Hematopoietic multipotent progenitor cell treated with erythropoietin and hydrocortisone succinate and interleukin-3 and kit ligand, for 8 days (in vitro differentiated cells): Measurements from ENCODE around the gene SNRNP70.

Source experiments
- DNase-seq: peaks from one replicate; pipeline ENCODE4 v3.0.0-alpha.2; 2015

SNRNP70 gene

DNA sequence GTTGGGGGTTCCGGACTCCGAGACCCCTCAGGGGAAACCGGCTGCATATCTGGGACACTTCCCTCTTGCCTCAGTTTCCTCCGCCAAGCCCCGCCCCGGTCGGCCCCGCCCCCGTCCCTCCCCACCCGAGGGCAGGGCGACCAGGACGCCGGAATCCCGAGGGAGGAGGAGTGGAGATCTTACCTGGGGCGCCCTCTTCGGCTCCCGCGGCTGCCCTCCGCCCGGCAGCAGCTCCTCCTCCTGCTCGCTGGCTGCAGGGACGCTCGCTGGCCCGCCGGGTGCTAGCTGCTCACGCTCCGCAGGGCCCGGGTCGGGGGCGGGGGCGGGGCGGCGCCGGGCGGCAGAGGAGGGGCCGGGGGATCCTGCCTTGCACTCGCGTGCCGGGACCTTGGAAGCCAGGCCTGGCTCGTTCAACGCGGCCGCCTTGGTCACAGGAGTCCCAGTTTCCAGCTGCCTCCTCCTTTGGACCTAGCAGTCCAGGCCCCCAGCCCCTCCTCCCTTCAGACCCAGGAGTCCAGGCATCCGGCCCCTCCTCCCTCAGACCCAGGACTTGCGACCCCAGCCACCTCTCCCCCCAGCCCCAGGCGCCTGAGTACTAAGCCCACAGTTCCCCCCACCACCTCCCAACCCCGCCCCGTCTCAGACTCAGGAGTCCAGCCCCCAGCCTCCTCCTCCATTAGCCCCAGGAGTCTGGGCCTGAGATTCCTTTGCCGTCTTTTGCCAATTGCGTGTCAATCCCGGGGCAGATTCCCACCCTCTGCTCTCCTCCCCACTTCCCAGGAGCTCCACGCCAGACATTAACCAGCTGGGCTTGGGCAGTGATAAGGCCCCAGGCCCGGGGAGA lies 20.3 kb upstream of the SNRNP70 start, which contains the start of gene NTF4:
NTF4 (minus strand) TSS at position 51 of the 844 bp plus-strand sequence. CDS start 2,821 bp downstream, outside the sequence.
- no peak for DNase-seq

DNA sequence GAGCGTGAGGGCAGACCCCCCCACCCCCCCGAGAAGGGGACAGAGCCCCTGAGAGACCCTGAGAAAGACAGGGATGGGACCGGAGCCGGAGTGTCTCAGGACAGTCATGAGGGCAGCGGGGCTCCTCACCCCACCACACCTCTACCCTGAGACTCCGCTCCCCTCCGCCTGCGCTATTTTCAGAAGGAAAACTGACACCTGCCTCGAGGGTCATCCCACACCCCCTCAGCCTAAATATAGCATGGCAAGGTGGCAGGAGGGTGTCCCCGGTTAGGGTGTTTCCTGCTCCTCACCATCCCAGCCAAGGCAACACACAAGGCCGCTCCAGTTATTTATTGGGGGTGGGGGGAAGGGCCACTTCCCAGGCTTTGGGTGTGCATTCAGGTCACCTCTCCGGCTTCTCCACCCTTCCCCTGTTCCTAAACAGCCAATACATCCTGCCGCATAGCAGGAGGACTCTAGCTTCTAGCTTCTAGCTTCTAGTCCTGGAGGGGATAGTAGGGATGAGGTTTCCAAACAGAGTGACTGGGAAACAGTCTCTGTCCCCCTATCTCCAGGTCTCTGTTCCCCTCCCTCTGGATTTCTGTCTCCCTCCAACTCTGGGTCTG lies 19.2 kb upstream of the SNRNP70 start:
- no peak for DNase-seq

DNA sequence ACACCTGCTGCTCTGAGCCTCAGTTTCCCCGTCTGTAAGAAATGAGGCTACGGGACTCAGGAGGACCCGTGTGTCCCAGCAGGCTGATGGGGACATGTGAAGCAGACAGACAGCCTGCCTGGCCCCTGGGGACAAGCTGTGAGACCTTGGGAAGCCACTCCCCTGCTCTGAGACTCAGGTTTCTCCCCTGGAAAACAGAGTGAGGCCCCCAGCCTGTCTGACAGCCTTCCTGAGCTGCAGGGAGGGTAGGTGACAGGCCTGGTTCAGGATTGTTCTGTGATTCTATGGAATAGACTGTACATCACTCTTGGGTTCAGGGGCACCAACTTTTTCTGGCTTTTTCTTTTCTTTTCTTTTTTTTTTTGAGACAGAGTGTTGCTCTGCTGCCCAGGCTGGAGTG lies 17.7 kb upstream of the SNRNP70 start:
- DNase-seq, result no peak

DNA sequence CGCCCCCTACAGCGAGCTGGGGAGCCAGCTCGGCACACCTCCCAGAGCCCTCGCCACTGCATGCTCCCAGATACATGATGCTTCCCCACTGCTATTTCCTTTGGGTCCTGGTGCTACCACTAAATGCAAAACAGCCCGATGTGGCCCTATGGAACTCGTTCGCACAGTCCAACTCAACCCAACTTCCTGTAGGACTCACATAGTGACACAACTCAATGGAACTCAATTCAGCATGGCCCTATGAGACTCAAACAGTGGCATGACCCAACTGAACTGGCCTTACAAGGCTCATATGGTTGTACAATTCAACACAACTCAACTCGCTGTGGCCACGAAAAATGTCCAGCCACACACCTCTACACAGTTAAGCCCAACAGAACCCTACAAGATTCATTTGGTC lies 16.2 kb upstream of the SNRNP70 start:
- no peak for DNase-seq

DNA sequence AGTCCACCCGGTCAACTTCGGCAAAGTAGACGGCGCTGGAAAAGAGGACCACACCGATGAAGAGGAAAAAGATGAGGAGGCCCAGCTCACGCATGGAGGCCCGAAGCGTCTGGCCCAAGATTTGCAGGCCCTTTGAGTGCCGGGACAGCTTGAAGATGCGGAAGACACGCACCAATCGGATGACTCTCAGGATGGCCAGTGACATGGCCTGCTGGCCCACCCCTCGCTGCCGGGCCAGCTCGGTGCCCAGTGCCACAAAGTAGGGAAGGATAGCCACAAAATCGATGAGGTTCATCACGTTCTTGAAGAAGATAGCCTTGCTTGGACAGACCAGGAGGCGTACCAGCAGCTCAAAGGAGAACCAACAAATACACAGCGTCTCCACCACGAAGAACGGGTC lies 14.8 kb upstream of the SNRNP70 start:
- DNase-seq, result no peak

DNA sequence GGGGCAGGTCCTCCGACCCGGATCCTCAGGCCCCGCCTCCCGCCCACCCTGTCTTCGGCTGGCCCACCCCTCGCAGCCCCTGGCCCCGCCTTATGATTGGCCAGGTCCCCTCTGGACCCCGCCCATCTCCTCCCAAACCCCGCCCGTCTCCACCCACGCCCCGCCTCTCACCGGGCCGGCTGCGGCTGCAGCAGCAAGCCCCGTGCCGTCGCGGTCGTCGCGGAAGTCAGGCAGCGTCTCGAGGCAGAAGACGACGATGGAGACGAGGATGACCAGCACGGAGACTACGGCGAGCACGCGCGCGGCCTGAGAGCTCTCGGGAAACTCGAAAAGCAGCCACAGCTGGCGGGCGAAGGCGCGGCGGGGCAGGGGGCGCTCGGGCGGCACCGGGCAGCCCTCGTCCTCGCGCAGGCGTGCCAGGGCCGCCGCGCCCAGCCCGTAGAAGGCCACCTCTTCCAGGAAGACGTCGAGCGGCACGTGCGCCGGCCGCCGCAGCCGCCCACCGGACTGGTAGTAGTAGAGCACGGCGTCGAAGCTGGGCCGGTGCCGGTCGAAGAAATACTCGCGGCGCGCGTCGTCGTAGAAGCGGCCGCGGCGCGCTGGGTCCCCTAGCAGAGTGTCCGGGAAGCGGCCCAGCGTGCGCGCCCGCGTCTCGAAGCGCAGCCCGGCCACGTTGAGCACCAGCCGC lies 13.2 kb upstream of the SNRNP70 start:
- DNase-seq, result no peak

DNA sequence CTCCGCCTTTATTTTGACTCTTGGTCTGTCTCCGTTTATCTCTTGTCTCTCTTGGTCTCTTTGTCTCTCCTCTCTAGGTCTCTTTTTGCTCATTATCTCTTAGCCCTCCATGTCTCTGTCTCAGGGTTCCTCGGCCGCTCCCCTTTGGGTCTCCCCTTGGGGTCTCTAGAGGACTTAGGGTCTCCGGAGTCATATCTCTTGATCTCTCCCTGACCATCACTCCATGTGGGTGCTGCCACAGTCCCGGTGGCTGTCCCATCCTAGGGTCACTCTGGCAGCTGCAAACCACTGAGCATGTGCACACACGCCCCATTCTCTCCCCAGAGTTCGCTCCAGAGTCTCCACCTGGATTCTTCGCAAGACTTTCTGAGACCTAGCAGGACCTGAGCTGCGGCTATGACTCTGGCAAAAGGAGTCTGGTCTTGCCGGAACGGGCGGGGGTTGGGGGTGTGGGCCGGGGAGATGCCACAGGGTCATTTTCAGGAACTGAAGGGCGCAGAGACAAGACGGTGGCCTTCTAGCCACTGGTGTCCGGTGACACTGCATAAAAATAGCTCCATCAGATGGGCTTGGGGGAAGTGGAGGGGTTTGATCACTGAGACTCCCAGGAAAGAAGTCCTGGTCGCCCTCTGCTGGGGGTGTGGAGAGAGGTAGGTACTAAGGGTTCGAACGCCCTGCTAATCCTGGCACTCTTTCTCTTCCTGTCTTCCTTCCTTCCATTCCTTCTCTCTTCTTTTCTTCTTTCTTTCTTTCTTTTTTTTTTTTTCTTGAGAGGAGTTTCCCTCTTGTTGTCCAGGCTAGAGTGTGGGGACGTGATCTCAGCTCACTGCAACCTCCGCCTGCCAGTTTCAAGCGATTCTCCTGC lies 11.5 kb upstream of the SNRNP70 start:
- peak; percentile 35 for DNase-seq

DNA sequence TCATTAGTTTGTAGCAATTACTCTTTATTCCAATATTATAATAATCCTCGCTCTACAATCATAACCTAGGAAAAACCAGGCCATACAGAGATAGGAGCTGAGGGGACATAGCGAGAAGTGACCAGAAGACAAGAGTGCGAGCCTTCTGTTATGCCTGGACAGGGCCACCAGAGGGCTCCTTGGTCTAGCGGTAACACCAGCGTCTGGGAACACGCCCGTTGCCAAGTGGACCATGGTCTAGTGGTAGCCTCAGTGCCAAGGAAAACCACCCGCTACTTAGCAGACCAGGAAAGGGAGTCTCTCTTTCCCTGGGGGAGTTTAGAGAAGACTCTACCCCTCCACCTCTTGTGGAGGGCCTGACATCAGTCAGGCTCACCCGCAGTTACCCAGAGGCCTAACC lies 10.4 kb upstream of the SNRNP70 start:
- peak; percentile 42 for DNase-seq

DNA sequence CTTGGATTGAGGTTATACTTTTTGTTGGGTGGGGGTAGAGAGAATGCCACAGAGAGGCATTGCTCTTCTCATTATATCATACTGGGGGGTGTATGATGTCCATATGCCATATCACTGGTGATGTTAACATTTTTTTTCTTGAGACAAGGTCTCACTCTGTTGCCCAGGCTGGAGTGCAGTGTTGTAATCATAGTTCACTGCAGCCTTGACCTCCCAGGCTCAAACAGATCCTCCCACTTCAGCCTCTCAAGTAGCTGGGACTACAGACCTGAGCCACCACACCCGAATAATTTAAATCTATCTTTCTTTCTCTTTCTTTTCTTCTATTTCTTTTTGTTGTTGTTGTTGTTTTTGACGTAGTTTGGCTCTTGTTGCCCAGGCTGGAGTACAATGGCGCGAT lies 4.9 kb upstream of the SNRNP70 start:
- DNase-seq, result no peak

DNA sequence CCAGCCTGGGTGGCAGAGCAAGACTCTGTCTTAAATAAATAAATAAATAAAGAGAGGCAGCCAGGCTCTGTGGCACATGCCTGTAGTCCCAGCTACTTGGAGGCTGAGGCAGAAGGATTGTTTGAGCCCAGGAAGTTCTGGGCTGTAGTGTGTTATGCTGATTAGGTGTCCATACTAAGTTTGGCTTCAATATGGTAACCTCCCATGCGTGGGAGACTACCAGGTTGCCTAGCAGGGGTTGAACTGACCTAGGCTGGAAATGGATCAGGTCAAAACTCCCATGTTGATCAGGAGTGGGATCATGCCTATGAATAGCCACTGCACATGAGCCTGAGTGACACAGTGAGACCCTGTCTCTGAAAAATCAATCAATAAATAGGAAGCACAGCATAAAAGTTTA lies 4.0 kb upstream of the SNRNP70 start:
- DNase-seq, result no peak

DNA sequence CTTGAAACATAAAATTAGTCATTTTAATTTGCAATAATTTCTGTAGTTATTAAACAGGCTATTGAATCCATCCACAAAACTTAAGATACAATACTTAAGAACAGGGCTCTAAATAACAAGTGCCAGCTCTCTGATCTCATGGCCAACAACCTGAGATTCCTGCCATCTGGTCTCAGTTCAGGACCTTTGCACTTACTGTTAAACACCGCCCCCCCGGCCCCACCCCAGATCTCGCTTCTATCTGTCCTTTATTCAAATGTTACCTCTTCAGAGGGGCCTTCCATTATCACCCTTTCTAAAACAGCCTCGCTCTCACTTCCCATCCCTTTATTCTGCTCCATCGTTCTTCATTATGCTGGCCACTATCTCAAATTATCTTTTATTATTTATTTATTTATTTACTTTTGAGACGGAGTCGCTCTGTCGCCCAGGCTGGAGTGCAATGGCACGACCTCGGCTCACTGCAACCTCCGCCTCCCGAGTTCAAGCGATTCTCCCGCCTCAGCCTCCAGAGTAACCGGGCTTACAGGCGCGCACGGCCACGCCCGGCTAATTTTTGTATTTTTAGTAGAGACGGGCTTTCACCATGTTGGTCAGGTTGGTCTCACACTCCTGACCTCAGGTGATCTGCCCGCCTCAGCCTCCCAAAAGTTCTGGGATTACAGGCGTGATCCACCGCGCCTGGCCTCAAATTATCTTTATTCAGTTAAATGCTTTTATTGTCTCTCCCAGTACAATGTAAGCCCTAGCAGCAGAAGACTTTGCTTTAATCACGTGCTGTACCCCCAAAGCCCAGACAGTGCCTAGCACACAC lies 838 bp upstream of the SNRNP70 start:
- DNase-seq, result no peak

DNA sequence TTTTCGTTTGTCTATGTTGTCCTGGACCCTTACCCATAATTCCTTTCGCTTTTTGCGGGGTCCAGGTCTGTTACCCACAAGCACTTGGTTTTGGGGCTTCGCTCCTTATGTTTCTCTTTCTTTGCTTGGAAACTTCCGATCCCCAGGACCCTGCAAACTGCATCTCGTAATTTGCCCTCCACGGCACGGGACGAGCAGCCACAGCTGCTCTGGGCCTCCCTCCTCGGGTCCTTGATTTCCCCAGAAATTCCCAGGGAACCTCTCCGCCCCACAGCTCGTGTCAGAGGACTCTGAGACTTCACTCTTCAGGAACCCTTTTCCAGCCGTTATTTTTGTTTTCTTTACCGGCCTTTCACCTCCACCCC lies 599 bp downstream of the SNRNP70 start:
- no peak for DNase-seq

DNA sequence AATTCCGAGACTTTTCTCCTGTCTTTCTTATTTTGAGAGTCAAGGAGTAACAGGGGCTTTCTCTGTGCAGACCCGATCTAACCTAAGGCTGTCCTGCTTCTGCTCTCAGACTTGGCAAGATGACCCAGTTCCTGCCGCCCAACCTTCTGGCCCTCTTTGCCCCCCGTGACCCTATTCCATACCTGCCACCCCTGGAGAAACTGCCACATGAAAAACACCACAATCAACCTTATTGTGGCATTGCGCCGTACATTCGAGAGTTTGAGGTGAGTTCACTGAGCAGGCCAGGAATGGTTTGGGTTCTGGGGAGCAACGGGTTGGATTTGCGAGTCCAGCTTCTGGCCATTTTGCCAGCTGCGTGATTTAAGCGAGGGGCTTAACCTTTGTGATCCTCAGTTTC lies 1.0 kb downstream of the SNRNP70 start:
- no peak for DNase-seq

DNA sequence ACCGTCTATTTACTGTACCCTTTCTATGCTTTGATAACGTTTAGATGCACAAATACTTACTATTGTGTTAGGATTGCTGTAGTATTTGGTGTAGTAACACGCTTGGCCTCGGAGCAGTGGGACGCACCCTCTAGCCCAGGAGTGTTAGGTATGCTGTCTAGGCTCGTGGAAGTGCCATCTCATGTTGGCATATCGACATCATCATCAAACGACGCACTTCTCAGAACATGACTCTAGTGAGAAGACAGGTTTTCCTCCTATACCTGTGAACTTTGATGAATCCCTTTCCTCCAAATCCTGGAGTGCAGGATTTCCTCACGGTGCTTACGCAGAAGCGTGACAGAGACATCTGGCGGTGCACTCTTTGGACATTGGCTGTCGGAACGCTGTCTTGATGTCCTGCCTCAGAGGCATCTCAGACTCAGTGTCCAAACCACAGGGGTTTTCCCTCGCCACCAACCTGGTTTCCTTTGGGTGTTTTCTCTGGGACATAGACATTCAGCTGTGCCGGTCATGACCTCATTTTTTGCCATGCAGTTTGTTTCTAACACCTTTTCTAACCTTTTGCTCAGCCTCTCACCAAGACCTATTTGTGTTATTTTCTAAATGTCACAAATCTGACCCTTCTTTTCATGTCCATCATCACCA lies 6.3 kb downstream of the SNRNP70 start:
- no peak for DNase-seq

DNA sequence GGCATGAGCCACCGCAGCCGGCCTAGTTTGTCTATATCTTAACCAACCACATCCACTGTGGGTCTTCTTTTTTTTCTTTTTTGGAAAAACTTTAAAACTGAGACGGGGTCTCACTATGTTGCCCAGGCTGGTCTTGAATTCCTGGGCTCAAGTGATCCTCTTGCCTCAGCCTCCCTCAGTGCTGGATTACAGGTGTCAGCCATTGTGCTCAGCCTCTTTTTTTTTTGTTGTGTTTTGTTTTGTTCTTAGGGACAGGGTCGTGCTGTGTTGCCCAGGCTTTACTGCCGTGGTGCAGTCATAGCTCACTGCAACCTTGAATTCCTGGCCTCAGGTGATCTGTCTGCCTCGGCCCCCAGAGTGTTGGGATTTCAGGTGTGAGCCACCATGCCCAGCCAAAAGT lies 7.4 kb downstream of the SNRNP70 start:
- no peak for DNase-seq

DNA sequence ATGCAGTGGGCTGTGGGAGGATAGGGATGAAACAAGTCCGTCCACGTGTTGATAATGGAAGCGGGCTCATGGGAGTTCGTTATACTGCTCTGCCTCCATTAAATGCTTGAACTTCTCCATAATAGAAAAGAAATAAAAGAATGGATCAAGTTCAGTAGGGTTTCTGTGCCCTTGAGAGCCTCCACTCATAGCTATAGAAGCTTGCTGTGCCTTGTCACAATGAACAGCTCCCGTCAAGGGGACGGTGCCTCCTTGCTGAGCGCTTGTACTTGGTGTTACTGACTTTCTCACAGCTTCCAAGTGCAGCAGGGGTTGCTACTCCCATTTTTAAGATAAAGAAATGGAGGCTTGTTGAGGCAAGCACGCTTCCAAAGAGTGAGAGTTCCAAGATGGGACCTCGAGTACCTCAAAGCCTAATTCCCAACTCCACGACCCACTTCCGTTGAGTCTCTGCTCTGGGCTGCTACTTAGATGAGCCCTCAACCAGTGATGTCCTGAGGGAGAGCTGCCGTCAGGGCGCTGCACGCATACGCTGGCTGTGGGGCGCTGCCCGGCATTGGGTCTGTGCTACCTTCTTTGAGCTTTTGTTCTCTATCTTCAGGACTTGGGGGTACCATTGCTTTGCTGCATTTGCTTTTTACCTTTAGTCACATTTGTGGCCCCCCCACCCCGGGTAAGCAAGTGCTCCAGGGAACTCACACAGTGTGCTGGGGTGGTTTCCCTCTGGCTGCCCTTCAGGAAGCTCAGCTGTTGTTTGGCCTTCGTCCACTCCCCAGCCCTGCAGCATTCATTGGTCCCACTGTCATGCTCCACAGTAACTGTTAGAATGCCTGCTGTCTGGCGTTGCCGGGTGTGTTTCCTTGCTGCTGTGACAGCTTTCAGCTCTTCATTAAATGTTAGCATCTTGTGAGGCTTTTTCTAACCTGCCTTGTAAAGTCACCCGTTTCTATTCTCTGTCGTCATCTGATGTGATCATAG lies 9.5 kb downstream of the SNRNP70 start:
- DNase-seq, result no peak

DNA sequence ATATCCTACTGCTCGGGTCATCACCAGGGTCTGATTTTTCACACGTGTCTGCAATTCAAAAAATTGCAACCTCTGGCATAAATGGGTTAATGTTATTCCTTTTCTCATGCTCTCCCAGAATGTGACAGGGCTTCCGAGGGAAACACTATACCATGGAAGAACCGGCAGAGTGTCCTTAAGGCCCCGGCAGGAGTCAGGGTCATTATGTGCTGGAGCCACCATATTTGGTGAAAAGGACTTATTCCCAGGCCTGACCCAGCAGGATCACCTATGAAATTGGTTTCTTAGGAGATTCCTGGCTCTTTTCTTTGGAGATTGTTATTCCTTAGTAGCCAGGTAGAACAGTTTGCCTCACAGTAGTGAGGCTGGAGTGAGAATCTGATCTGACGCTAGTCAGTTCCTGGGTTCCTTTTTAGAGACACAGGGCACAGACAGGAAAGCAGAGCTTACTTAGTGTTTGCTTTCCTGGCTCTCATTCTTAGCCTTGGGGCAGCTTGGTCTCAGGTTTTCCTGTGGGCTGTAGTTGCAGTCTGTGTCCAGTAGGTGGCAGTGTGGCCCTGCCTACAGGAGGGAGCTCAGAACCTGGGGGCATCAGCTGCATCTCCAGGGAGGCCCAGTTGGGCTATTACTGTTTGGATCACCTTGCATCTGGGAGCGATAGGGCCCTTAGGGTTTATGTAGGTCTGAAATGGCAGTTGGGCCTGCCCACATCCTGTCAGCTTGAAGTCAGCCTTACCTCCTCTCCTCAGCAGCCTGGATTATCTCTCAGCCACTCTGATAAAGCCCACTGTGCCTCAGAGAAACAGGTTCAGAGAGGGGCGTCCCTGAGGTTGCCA lies 12.4 kb downstream of the SNRNP70 start:
- DNase-seq, result peak; percentile 82

DNA sequence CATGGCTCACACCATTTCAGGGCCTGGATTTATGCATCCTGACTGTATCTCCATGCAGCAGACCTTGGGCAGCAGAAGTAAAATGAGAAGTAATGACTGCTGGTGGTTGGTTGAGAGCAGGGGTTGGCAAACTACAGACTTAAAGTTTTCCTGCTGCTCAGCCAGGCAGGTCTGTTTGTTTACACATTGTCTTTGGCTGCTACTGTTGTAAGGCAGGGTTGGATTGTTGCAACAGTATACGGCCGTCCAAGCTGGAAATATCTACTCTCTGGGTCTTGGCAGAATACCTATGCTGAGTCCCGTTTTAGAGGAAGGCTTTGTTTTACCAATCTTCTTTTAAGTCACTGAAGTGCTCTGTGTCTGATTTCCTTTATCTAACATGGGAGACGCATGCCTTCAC lies 13.5 kb downstream of the SNRNP70 start:
- DNase-seq, result no peak

DNA sequence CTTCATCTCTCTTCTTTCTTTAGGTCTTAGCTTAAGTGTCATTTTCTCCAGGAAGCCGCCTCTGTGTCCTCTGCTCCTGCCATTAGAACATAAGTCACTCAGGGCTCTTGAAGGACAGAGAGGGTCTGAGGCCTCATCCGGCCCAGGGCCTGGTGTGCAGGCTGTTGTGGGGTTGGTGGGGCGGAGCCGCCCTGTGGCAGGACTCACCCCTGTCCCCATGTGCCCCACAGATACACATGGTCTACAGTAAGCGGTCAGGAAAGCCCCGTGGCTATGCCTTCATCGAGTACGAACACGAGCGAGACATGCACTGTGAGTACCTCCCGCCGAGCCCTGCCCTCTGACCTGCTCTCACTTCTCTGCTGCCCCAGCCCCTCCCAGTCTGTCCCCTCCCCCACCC lies 15.9 kb downstream of the SNRNP70 start:
- DNase-seq, result no peak
